NCI-H128 (cell line): ENCODE measurements around the gene LSG1.

Experiments
- DNase-seq: peaks from one replicate; lab custom pipeline; 2025; ENCODE audit not compliant: unreplicated experiment; lab: John Stamatoyannopoulos, UW

The LSG1 gene

GRCh38 chr3:194671900-194672808, at the start of gene LSG1:
Gene LSG1 (minus strand): TSS chr3:194672191. CDS start chr3:194672162, 29 bp downstream.
- peak; percentile 95 for DNase-seq

DNA sequence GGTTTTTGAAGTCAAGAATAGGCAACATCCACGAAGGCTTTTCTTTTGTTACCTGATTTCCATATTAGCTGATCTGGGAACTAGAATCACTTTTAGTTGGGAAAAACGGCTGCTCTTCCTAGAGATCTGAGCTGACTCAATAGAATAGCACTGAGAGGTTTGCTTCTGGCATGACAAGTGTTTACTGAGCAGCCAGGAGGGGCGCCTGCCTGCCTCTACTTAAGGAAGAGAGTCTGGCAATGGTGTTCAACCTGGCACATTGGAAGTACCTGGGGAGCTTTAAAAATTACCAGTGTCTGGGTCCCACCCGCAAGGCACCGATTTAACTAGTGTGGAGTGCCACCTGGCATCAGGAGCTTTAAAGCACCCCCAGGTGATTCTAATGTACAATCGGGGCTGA, 48.1 kb upstream of the LSG1 start:
- peak; percentile 73 for DNase-seq

DNA sequence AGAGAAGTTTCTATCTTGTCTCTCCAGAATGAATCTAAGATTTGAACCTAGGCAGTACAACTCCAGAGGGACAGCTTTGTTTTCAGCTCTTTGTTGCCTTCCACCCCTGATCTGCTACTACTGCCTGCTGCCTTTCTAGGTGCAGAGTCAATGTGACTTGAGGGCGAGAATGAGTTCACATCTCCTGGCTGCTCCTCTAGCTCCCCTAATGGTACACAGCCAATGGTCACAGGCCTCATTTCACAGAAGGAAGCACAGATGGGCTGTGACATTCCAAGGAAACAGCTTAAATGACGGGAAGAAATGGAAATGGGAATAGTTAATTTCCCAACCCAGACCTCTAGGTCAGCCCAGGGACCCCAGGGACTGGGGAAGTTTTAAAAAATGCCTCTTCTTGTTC, 46.1 kb upstream of the LSG1 start:
- no peak for DNase-seq

GRCh38 chr3:194715022-194715800, 43.2 kb upstream of the LSG1 start:
- DNase-seq: no peak

- no peak for DNase-seq
These were observed 42.6 kb upstream of the LSG1 start for GRCh38 chr3:194714564-194714963.

DNA sequence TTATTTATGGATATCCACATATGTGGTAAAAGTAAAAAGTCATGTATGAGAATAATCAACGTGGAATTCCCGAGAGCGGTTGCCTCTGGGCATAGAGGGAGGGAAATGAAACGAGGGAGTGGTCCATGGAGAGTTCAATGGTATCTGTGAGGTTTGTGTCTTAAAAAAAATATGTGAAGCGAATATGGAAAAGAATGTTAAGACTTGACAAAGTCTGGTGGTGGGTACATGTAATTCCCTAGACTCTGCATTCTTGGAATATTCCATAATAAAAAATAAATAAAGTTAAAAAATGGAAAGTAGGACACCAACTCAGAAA, 42.1 kb upstream of the LSG1 start:
- no peak for DNase-seq

DNA sequence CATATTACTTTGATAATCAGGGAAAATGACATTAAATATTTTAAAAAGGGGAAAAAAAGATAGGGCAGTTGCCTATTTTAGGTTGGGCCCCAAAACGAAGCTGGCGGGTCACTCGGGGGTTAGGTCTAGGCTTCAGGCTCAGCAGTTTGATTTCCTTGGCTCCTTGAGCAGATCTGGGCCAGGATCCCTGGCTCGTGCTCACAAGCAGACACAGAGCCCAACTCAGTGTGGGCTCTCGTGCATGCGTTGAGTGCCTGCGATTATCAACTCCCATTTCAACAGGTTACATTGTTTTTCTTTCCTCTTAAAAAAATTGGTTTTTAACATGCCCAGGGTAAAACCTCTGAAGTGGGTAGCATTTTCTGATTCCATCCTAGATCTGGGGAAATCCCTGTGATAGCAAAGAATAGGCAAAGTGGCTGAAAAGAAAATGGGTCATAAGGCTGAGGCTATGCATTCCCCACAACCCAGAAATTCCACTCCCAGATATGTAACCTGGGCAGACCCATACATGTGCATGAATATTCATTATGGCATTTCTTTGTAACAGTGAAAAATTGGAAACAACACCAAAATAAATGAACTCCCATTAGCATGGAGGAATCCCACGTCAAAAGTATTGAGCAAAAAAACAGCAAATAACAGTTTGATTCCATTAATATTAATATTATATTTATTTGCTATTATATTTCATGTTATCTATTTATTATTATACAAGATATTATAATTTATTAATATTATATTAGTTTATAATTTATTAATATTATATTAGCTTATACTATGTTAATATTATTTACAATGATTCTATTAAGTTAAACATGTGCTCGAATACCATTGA, 41.5 kb upstream of the LSG1 start:
- no peak for DNase-seq

- no peak for DNase-seq
These were observed 39.9 kb upstream of the LSG1 start for GRCh38 chr3:194711913-194712312.

DNA sequence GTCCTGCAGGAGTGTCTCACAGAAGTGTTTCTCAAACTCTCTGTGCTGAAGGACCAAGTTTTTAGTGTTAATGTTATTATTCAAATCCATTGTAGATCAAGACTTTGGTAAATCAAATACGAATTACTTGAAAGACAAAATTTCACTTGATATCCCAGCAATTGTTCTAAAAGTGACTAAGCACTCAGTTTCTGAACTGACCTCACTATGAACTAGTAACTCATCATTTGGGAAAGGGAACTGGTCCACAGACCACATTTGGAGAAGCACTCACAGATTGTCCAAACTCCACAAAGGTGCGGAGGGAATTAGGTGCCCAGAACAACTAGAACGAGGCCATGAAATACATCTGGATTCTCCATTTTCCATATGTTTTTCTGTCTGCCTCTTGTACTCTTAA, 39.3 kb upstream of the LSG1 start:
- no peak for DNase-seq

DNA sequence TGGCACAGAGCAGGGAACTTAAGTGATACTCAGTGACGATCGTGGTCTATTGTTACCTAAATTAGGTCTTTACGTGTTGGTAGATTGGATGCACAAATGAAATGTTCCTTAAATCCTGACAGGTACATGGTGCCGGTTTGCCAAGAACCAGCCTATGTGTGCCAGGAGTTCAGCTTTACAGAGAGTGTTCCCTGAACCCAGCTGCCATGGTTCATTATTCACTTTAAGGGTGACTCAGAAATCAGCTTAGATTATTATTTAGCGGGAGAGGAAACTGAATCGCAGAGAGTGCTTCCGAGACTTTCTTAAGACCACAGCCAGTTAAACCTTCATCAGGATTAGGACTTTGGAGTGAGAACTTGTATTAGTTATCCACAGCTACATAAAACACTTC, 35.2 kb upstream of the LSG1 start:
- DNase-seq: no peak

DNA sequence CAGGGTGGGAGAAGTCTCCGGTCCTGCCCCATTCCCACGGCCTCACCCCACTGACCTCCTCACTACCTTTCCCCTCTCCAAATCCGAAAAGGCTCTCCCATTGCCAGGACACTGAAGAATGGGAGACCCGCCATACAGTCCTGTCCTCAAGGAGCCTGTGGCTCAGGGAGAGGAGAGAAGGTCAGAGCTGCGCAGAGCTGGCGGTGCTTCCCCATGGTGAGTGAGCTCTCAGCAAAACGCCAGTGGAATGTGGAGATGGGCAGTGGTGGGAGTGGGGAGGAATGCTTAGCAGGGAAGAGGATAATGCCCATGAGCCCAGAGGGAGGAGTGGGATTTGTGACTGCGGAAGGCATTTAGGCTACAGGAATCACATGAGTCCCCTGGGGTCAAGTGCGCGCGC, 33.8 kb upstream of the LSG1 start:
- no peak for DNase-seq

GRCh38 chr3:194705227-194705626, 33.2 kb upstream of the LSG1 start:
- DNase-seq: no peak

DNA sequence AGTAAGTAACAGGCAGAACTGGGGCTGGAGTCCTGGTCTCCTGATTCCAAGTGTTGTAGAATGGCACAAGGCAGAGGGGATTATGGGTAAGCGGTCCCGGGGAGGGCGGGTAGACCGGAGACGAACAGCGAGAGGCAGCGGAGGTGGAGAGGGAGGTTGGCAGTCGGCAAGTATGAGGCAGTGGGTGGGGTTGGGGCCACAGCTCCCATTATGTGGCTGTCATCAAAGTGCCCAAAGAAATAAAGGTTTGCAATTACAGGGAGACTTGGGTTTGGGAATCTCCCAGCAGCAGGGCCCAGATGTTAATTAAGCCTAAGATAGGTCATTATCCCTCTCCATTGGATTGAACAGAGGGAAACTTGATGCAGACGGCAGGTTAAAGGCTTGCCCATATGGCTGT, 30.6 kb upstream of the LSG1 start:
- DNase-seq: no peak

GRCh38 chr3:194696702-194697101, 24.7 kb upstream of the LSG1 start:
- DNase-seq: no peak

DNA sequence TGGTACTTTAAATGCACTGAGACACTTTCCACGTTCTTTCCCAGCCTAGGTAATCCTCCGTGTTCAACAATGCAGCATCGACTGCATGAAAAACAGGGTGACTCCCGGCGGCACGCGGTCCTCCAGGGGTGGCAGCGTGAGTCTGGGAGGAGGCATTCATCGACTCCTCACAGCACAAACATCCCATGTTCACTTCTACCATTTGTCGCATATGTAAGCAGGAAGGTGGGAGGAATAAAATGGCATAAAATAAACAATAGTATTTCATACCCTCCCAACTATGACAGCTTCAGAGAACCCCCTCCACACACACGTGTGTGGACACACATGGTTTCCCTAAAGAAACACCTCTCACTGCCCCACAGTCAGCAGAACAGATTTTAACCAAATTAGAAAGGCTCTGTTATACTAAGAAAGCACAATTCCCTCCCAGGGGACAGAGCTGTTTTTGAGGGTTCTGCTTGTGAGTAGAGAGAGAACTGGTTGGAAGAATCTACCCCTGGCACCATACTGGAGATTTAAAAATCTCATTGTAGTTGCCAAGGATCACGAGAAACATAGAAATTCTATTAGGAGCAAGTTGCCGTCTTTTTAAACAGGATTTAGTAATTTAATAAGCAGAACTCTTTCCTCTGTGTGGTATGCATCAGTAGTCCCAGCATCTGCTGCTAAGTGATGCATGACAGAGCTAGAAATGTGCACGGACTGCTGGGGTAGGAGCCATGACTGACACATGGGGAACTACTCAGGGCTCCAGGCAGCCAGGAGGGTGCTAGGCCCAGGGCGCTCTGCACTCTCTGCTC, 19.7 kb upstream of the LSG1 start:
- DNase-seq: no peak

GRCh38 chr3:194690501-194691372, 18.7 kb upstream of the LSG1 start:
- DNase-seq: peak; percentile 47

- DNase-seq: no peak
These were observed 17.5 kb upstream of the LSG1 start for GRCh38 chr3:194689493-194689944.

DNA sequence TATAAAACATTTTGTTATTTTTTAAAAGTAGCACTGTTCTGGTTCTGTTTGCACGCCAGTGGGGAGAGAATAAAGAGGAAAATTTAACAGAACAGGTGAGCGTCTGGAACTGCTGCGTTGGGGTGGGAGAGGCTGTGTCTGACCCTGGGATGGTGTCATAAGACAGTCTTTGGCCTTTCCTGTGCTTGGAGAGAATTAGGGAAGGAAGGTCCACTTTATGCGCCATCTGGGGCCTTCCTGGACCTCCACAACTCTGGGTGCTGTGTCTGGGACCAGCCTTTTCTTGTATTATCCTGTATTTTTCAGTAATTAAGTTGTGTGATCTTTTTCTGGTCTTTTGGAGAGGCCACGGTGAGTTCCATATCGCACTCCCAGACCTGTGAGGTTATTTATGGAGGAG, 17.0 kb upstream of the LSG1 start:
- no peak for DNase-seq

- DNase-seq: no peak
These were observed 16.3 kb upstream of the LSG1 start for GRCh38 chr3:194688200-194688740.
